Glutamatergic neuron (in vitro differentiated cells): ENCODE results near the gene STRA8. TPM values are rescaled to one million over a fixed set of nuclear protein-coding genes. Genes with fewer than 3 reads are reported as not detected.

Experiments used
- DNase-seq: peaks from one replicate; pipeline ENCODE4 v3.0.0; 2022
- H3K27ac Mint-ChIP-seq: one replicate; pipeline ENCODE4 v1.8.0; 2020; ENCODE audit warnings: mild to moderate bottlenecking, mixed read lengths, inconsistent platforms; ENCODE audit not compliant: unreplicated experiment
- H3K27me3 Mint-ChIP-seq: one replicate; pipeline ENCODE4 v1.8.0; 2020; ENCODE audit warnings: mild to moderate bottlenecking, moderate library complexity, mixed read lengths, inconsistent platforms; ENCODE audit not compliant: unreplicated experiment
- H3K36me3 Mint-ChIP-seq: one replicate; pipeline ENCODE4 v1.8.0; 2020; ENCODE audit warnings: mild to moderate bottlenecking, mixed read lengths, inconsistent platforms; ENCODE audit not compliant: unreplicated experiment
- H3K4me1 Mint-ChIP-seq: one replicate; pipeline ENCODE4 v1.8.0; 2020; ENCODE audit warnings: mild to moderate bottlenecking, low read depth, mixed read lengths, inconsistent platforms; ENCODE audit not compliant: unreplicated experiment
- H3K4me3 Mint-ChIP-seq: one replicate; pipeline ENCODE4 v1.8.0; 2020; ENCODE audit warnings: mild to moderate bottlenecking, mixed read lengths, inconsistent platforms; ENCODE audit not compliant: unreplicated experiment
- H3K9me3 Mint-ChIP-seq: one replicate; pipeline ENCODE4 v1.8.0; 2020; ENCODE audit warnings: mild to moderate bottlenecking, moderate library complexity, mixed read lengths, inconsistent platforms; ENCODE audit not compliant: unreplicated experiment
- CTCF ChIP-seq: fragments of 200-600 bp; sonication (generic); IDR thresholded peaks from one replicate; pipeline ENCODE4 v1.5.0; 2021; ENCODE audit not compliant: partially characterized antibody, unreplicated experiment
- total RNA-seq: library from RNA; stranded (reverse); fragmentation: NEBNext Ultra II Directional; extraction: Animal tissue kit (Norgen Biotek cat#: 25700); gene quantifications from one replicate; pipeline ENCODE4 v1.2.1, GENCODE V29; 2021; ENCODE audit not compliant: unreplicated experiment

The STRA8 gene
- total RNA-seq, 1 donor from 2014 or later: not detected

DNA sequence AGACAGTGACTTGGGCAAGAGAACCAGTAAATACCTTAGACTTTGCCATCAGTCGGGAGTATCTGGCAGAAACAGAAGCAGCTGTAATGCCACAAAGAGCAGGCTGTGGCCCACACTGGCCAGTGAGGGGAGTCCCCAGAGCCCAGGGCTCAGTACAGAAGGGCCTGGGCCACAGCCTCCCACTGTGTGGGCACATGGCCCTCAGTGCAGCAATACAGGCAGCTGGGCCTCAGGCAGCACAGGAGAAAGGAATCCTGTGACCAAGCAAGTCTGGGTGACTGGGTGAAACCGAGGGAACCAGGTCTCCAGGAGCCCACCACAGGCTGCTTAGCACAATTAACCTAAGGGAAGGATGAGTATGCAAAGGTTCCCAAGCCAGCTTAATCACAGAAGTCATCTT, 36.3 kb upstream of the STRA8 start:
- H3K4me1 Mint-ChIP-seq: peaks cover 6% of the 10 kb centered on the region
- no peaks in the 10 kb centered on the region for H3K27me3 Mint-ChIP-seq
- H3K36me3 Mint-ChIP-seq: no peaks in the 10 kb centered on the region
- no peak overlapping the region for H3K4me3 Mint-ChIP-seq
- DNase-seq: no peak
- no peak for TF ChIP-seq CTCF
- H3K9me3 Mint-ChIP-seq: peaks cover 3% of the 10 kb centered on the region
- H3K27ac Mint-ChIP-seq: no peak overlapping the region

GRCh38 chr7:135197906-135198655, 35.6 kb upstream of the STRA8 start:
- no peak for TF ChIP-seq CTCF
- Mint-ChIP-seq H3K27ac (no peak overlapping the region), H3K4me1 (peaks cover 10% of the 10 kb centered on the region), H3K36me3 (no peaks in the 10 kb centered on the region), H3K4me3 (no peak overlapping the region), H3K9me3 (peaks cover 3% of the 10 kb centered on the region), H3K27me3 (no peaks in the 10 kb centered on the region)
- no peak for DNase-seq

- peaks cover 10% of the 10 kb centered on the region for H3K4me1 Mint-ChIP-seq
- no peak for TF ChIP-seq CTCF
- no peaks in the 10 kb centered on the region for H3K36me3 Mint-ChIP-seq
Measured at GRCh38 chr7:135199439-135199838, 34.2 kb upstream of the STRA8 start.

DNA sequence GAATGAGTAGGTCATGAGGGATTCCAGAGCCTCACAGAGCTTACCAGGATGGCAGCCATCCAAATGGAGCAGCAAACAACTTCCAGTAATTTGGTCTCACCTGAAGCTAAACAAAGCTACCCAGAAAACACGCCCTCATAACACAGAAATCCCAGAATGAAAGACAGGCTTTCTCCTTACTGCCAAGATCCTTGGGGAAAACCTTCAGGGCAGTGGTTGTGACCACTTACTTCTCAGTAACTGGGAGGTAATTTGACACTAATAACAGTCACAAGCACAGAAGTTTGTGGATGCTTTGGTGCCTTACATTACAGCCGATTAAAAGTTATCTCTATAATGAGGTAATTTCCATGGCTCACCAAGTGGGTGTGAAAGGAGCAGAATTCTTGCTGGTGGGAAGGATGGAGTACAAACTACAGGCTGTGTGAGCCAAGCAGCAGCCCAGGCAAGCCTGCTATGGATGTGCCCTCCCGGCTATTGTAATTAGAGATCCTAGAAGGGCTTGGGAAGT, 32.8 kb upstream of the STRA8 start:
- Mint-ChIP-seq H3K9me3 (no peaks in the 10 kb centered on the region), H3K27me3 (no peaks in the 10 kb centered on the region), H3K36me3 (no peaks in the 10 kb centered on the region), H3K27ac (no peak overlapping the region), H3K4me3 (no peak overlapping the region), H3K4me1 (peaks cover 4% of the 10 kb centered on the region)
- no peak for DNase-seq
- TF ChIP-seq CTCF: no peak

More at GRCh38 chr7:135199439-135199838, 34.2 kb upstream of the STRA8 start:
- no peaks in the 10 kb centered on the region for H3K9me3 Mint-ChIP-seq
- no peak for DNase-seq
- no peak overlapping the region for H3K4me3 Mint-ChIP-seq
- no peaks in the 10 kb centered on the region for H3K27me3 Mint-ChIP-seq
- no peak overlapping the region for H3K27ac Mint-ChIP-seq

DNA sequence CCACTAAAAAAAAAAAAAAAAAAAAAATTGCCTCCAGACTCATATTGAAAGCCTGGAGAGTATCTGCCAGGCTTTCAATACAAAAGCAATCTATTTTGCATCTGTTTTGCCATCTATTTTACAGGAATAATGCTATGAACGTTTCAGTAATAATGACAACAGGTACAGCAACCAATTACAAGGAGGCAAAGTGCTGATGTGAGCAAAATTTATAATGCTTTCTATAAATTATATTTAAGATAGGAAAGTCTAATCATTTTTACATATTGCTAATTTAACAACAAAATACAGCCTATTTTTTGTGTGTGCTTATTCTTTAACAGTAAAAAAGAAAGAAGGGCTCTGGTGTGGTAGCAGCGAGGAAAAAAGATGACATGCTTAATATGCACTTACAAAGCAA, 32.3 kb upstream of the STRA8 start:
- no peaks in the 10 kb centered on the region for H3K36me3 Mint-ChIP-seq
- no peaks in the 10 kb centered on the region for H3K27me3 Mint-ChIP-seq
- no peak overlapping the region for H3K27ac Mint-ChIP-seq

More for the DNA sequence above, 32.3 kb upstream of the STRA8 start:
- Mint-ChIP-seq H3K4me3 (no peak overlapping the region), H3K9me3 (no peaks in the 10 kb centered on the region), H3K4me1 (peaks cover 4% of the 10 kb centered on the region)
- no peak for TF ChIP-seq CTCF
- DNase-seq: no peak
